Type B pancreatic cell (in vitro differentiated cells): ENCODE data around the gene USP46. TPM values are rescaled to one million over a fixed set of nuclear protein-coding genes. Genes with fewer than 3 reads are reported as not detected.
A peak's percentile ranks its signal among the peaks of the same experiment; 100 is the strongest.

ENCODE experiments used
- DNase-seq: peaks from one replicate; pipeline ENCODE4 v3.0.0; 2021; ENCODE audit warnings: mixed read lengths; ENCODE audit not compliant: unreplicated experiment; ENCODE audit errors: extremely low spot score
- H3K27ac Mint-ChIP-seq: 2 replicates; pipeline ENCODE4 v1.8.0; 2021; ENCODE audit warnings: mild to moderate bottlenecking, mixed read lengths
- H3K27me3 Mint-ChIP-seq: 2 replicates; pipeline ENCODE4 v1.8.0; 2021; ENCODE audit warnings: mixed read lengths
- H3K36me3 Mint-ChIP-seq: 2 replicates; pipeline ENCODE4 v1.8.0; 2021; ENCODE audit warnings: mixed read lengths
- H3K4me1 Mint-ChIP-seq: one replicate; pipeline ENCODE4 v1.8.0; 2021; ENCODE audit warnings: mixed read lengths; ENCODE audit not compliant: unreplicated experiment
- H3K4me3 Mint-ChIP-seq: 2 replicates; pipeline ENCODE4 v1.8.0; 2021; ENCODE audit warnings: mild to moderate bottlenecking, mixed read lengths
- H3K9me3 Mint-ChIP-seq: 2 replicates; pipeline ENCODE4 v1.8.0; 2021; ENCODE audit warnings: mixed read lengths
- long read RNA-seq: library from polyadenylated mRNA; unstranded; transcript quantifications from one replicate; pipeline ENCODE4 v2.0.0, GENCODE V29; 2020
- total RNA-seq: library from RNA; stranded (reverse); gene quantifications from 2 replicates; pipeline ENCODE4 v1.2.1, GENCODE V29; 2021; ENCODE audit warnings: low replicate concordance
- TF ChIP-seq, protein P1 (sequence below): fragments of 200-600 bp; sonication (generic); conservative IDR thresholded peaks from 2 replicates; pipeline ENCODE4 v1.5.0; 2021; ENCODE audit warnings: antibody characterized with exemption, mild to moderate bottlenecking

The USP46 gene
- 28.6 and 53.5 TPM in 2 replicates for total RNA-seq
- long read RNA-seq, full-length matches to known transcripts = 28 of 52 reads
- long read RNA-seq, partial matches to known transcripts = 4 of 52 reads
- long read RNA-seq, other reads (novel, unspliced or antisense) = 20 of 52 reads

DNA sequence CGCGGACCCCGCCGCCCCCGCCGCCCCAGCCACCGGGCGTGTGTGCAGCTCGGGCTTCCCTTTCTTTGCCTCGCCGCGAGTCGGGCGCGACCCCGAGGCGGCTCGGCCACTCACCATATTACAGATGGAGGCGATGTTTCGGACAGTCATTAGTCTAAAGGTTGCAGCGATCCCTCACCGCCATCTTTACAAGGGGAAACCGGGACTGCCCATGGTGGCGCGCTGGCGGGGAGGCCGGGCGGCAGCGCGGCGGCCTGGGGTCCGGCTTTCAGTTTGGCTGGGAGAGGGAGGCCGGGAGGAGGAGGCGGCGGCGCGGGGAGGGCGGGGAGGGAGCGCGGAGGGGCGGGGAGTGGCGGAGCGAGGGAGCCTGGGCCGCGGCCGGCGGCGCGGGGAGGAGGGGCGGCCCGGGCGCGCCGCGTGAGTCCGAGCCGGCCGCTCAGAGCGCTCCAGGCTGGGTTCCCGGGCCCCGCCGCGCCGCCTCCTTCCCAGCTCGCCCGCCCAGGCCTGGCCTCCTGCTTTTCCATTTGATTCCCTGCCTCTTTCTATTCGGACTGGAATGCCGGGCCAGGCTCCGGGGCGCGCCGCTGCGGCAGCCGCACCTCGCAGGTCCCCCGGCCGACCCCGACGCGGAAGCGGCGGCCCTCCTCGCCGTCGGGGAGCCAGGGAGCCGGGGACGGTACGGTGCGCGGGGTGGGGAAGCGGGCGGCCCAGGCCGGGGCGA is at the start of gene USP46:
Gene USP46, minus strand, starts transcription at position 301 of the 721 bp plus-strand sequence. Its CDS starts 151 bp downstream, at position 150.
- Mint-ChIP-seq H3K9me3 (no peaks in the 10 kb centered on the region), H3K27ac (peak within 1 kb of the TSS; percentile 91), H3K36me3 (peaks cover 49% of the 10 kb centered on the region), H3K4me3 (peak within 1 kb of the TSS; percentile 92), H3K27me3 (no peaks in the 10 kb centered on the region), H3K4me1 (peaks cover 33% of the 10 kb centered on the region)
- DNase-seq = peak; percentile 78
- TF ChIP-seq, protein P1, sequence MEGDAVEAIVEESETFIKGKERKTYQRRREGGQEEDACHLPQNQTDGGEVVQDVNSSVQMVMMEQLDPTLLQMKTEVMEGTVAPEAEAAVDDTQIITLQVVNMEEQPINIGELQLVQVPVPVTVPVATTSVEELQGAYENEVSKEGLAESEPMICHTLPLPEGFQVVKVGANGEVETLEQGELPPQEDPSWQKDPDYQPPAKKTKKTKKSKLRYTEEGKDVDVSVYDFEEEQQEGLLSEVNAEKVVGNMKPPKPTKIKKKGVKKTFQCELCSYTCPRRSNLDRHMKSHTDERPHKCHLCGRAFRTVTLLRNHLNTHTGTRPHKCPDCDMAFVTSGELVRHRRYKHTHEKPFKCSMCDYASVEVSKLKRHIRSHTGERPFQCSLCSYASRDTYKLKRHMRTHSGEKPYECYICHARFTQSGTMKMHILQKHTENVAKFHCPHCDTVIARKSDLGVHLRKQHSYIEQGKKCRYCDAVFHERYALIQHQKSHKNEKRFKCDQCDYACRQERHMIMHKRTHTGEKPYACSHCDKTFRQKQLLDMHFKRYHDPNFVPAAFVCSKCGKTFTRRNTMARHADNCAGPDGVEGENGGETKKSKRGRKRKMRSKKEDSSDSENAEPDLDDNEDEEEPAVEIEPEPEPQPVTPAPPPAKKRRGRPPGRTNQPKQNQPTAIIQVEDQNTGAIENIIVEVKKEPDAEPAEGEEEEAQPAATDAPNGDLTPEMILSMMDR = no peak

DNA sequence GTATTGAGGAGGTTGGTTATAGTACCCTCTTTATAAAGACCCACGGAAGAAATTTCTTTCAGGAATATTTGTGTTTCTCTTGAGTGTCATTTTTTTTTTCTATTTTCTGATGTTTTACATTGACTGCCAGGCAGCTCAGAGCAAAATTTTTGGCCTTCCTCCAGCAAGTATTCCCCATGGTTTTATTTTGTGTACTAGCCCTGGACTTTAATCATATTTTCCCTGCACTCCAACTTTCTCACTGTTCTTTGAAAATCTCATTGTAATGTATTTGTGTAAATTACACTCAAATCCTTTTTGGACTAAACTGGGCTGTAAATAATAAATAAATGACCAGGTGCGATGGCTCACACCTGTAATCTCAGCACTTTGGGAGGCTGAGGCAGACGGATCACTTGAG is 45.6 kb upstream of the USP46 start:
- no peak for DNase-seq
- H3K36me3 Mint-ChIP-seq = no peaks in the 10 kb centered on the region
- peaks cover 4% of the 10 kb centered on the region for H3K27me3 Mint-ChIP-seq
- TF ChIP-seq, protein P1 = no peak
- H3K4me3 Mint-ChIP-seq = no peak overlapping the region
- no peaks in the 10 kb centered on the region for H3K4me1 Mint-ChIP-seq
- H3K9me3 Mint-ChIP-seq = no peaks in the 10 kb centered on the region
- H3K27ac Mint-ChIP-seq = no peak overlapping the region

DNA sequence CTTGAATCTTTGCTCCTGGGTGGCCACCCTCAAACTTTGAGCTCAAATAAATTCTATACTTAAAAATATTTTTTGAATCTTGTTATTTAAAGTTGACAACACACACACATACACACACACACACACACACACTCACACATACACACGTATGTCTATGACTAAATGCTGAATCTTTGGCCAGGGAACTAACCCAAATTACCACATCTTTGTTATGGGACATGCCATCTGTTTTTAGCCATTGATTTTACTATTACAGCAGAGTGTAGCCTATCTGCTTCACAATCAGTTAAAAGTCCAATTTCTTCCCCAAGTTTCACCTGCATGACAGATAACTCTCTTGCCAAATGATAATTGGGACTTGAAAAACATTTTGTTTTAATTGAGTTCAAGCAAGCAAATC is 45.0 kb upstream of the USP46 start:
- TF ChIP-seq, protein P1 = no peak

GRCh38 chr4:52701207-52701606 is 42.1 kb upstream of the USP46 start:
- Mint-ChIP-seq H3K4me3 (no peak overlapping the region), H3K36me3 (no peaks in the 10 kb centered on the region), H3K4me1 (no peaks in the 10 kb centered on the region), H3K9me3 (no peaks in the 10 kb centered on the region), H3K27me3 (no peaks in the 10 kb centered on the region), H3K27ac (no peak overlapping the region)
- TF ChIP-seq, protein P1 = no peak
- no peak for DNase-seq

More for the DNA sequence above, 45.0 kb upstream of the USP46 start:
- Mint-ChIP-seq H3K9me3 (no peaks in the 10 kb centered on the region), H3K4me3 (no peak overlapping the region), H3K4me1 (no peaks in the 10 kb centered on the region), H3K27ac (no peak overlapping the region), H3K36me3 (no peaks in the 10 kb centered on the region), H3K27me3 (no peaks in the 10 kb centered on the region)
- DNase-seq = no peak

DNA sequence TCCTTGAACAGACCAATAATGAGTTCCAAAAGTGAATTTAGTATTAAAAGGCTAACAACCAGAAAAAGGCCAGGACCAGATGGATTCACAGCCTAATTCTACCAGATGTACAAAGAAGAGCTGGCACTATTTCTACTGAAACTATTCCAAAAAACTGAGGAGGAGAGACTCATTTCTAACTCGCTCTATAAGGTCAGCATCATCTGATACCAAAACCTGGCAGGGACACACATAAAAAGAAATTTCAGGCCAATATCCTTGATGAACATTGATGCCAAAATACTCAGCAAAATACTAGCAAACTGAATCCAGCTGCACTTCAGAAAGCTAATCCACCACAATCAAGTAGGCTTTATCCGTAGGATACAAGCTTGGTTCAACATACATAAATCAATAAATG is 35.8 kb upstream of the USP46 start:
- Mint-ChIP-seq H3K27ac (no peak overlapping the region), H3K36me3 (peaks cover 5% of the 10 kb centered on the region), H3K27me3 (no peaks in the 10 kb centered on the region), H3K4me1 (no peaks in the 10 kb centered on the region), H3K4me3 (no peak overlapping the region), H3K9me3 (peaks cover 17% of the 10 kb centered on the region)
- TF ChIP-seq, protein P1 = no peak
- DNase-seq = no peak
